H1 (cell line): Measurements from ENCODE around the gene HOXB7. TPM values are rescaled to one million over a fixed set of nuclear protein-coding genes. Genes with fewer than 3 reads are reported as not detected.

ENCODE experiments used
- CTCF ChIA-PET: fragments of 300-600 bp; sonication (Branson Sonifier 250); formaldehyde crosslinking; loops from one replicate; lab custom pipeline; 2021; ENCODE audit not compliant: partially characterized antibody; lab: Charles Lee
- POLR2A ChIA-PET: fragments of 300-600 bp; sonication (Branson Sonifier 250); formaldehyde crosslinking; loops from one replicate; lab custom pipeline; 2021; ENCODE audit warnings: inconsistent platforms; ENCODE audit not compliant: partially characterized antibody; lab: Charles Lee
- DNase-seq, 2 experiments: peaks; one replicate each; pipeline versions ENCODE4 v3.0.0 to v3.0.0-alpha.2; 2010 to 2022; ENCODE audit warnings: low spot score in 2 of 2, low read depth in 1 of 2, mixed read lengths in 1 of 2
- FAIRE-seq: peaks from 2 replicates; lab custom pipeline; 2011; peaks lifted over from hg19 to GRCh38; lab: Jason Lieb, UNC
- H2AFZ ChIP-seq: 2 replicates; pipeline ENCODE4 v1.8.1; 2012; ENCODE audit warnings: low read length, inconsistent platforms
- H2AK5ac ChIP-seq: 2 replicates; pipeline ENCODE4 v1.6.1; 2013; ENCODE audit warnings: low read depth, low read length
- H2BK120ac ChIP-seq: replicated peaks from 2 replicates; pipeline ENCODE3; 2013; ENCODE audit warnings: low read depth, low read length, inconsistent platforms
- H2BK12ac ChIP-seq: 2 replicates; pipeline ENCODE4 v1.6.1; 2013; ENCODE audit warnings: low read depth, low read length
- H2BK15ac ChIP-seq: 2 replicates; pipeline ENCODE4 v1.6.1; 2013; ENCODE audit warnings: low read length
- H2BK20ac ChIP-seq: 2 replicates; pipeline ENCODE4 v1.6.1; 2013; ENCODE audit warnings: low read length
- H2BK5ac ChIP-seq: 2 replicates; pipeline ENCODE4 v1.6.1; 2013; ENCODE audit warnings: low read depth, low read length
- H3K14ac ChIP-seq: 2 replicates; pipeline ENCODE4 v1.6.1; 2013; ENCODE audit warnings: inconsistent platforms; ENCODE audit not compliant: insufficient read length
- H3K18ac ChIP-seq: 2 replicates; pipeline ENCODE4 v1.6.1; 2013; ENCODE audit warnings: low read length; ENCODE audit errors: extremely low read depth
- H3K23ac ChIP-seq: 2 replicates; pipeline ENCODE4 v1.6.1; 2013; ENCODE audit warnings: inconsistent platforms; ENCODE audit not compliant: insufficient read length
- H3K23me2 ChIP-seq: 2 replicates; pipeline ENCODE4 v1.6.1; 2013; ENCODE audit warnings: low read depth, low read length
- H3K27ac ChIP-seq: 2 replicates; pipeline ENCODE4 v1.6.1; 2011; ENCODE audit warnings: low read depth, low read length, inconsistent platforms
- H3K27me3 ChIP-seq, 4 experiments: replicated peaks in 1 of 4; 1 replicate in 1 of 4; 2 replicates in 3 of 4; pipeline versions ENCODE4 v1.6.1 to v1.8.1; 2011 to 2013; ENCODE audit warnings: low read length in 3 of 4, mild to moderate bottlenecking in 3 of 4, inconsistent platforms in 2 of 4, mixed read lengths in 2 of 4, moderate library complexity in 1 of 4; ENCODE audit not compliant: control insufficient read depth in 3 of 4, insufficient read depth in 3 of 4; ENCODE audit errors: extremely low read depth in 1 of 4
- H3K36me3 ChIP-seq, 4 experiments: 2 replicates each; pipeline versions ENCODE4 v1.6.1 to v1.8.1; 2011 to 2013; ENCODE audit warnings: mild to moderate bottlenecking in 4 of 4, low read length in 3 of 4, moderate library complexity in 2 of 4, control low read depth in 1 of 4, inconsistent platforms in 1 of 4; ENCODE audit not compliant: insufficient read depth in 4 of 4, control insufficient read depth in 2 of 4
- H3K4ac ChIP-seq: replicated peaks from 2 replicates; pipeline ENCODE3; 2013; ENCODE audit warnings: low read length, low read depth, mixed read lengths, inconsistent platforms; ENCODE audit not compliant: insufficient read length
- H3K4me1 ChIP-seq, 4 experiments: replicated peaks in 1 of 4; 1 replicate in 1 of 4; 2 replicates in 3 of 4; pipeline versions ENCODE4 v1.6.1 to v1.8.1; 2011 to 2013; ENCODE audit warnings: low read length in 3 of 4, inconsistent platforms in 2 of 4, mixed read lengths in 1 of 4; ENCODE audit not compliant: insufficient read depth in 4 of 4, control insufficient read depth in 3 of 4
- H3K4me2 ChIP-seq, 2 experiments: 2 replicates each; pipeline versions ENCODE4 v1.6.1 to v1.8.1; 2011 to 2013; ENCODE audit warnings: low read depth in 2 of 2, low read length in 2 of 2, control low read depth in 1 of 2, inconsistent platforms in 1 of 2, mild to moderate bottlenecking in 1 of 2; ENCODE audit not compliant: insufficient read depth in 1 of 2
- H3K4me3 ChIP-seq, 4 experiments: fragments of 200-600, 300-600 bp in 1 of 4; sonication (generic), shearing (Covaris generic), sonication (Bioruptor Twin) in 1 of 4; 2 replicates each; pipeline versions ENCODE4 v1.5.1 to v1.8.1; 2011 to 2016; ENCODE audit warnings: low read length in 4 of 4, low read depth in 3 of 4, control low read depth in 2 of 4, inconsistent platforms in 2 of 4, mild to moderate bottlenecking in 2 of 4, mixed read lengths in 1 of 4, moderate library complexity in 1 of 4; ENCODE audit not compliant: insufficient read depth in 2 of 4; ENCODE audit errors: extremely low read depth in 1 of 4
- H3K56ac ChIP-seq: replicated peaks from 2 replicates; pipeline ENCODE3; 2013; ENCODE audit warnings: low read depth, mild to moderate bottlenecking, mixed read lengths, low read length, inconsistent platforms; ENCODE audit not compliant: insufficient read length
- H3K79me1 ChIP-seq: 2 replicates; pipeline ENCODE4 v1.6.1; 2013; ENCODE audit warnings: low read depth, low read length, control low read depth
- H3K79me2 ChIP-seq, 2 experiments: 2 replicates each; pipeline versions ENCODE4 v1.6.1 to v1.8.1; 2012 to 2013; ENCODE audit warnings: low read length in 2 of 2, mild to moderate bottlenecking in 2 of 2, inconsistent platforms in 1 of 2; ENCODE audit not compliant: insufficient read depth in 2 of 2, control insufficient read depth in 1 of 2
- H3K9ac ChIP-seq, 4 experiments: replicated peaks in 1 of 4; 1 replicate in 1 of 4; 2 replicates in 3 of 4; pipeline versions ENCODE4 v1.6.1 to v1.8.1; 2011 to 2013; ENCODE audit warnings: low read depth in 3 of 4, low read length in 3 of 4, control low read depth in 2 of 4, mild to moderate bottlenecking in 2 of 4, moderate library complexity in 2 of 4, inconsistent platforms in 1 of 4; ENCODE audit errors: extremely low read depth in 1 of 4
- H3K9me3 ChIP-seq, 2 experiments: 2 replicates each; pipeline versions ENCODE4 v1.6.1 to v1.8.1; 2012 to 2013; ENCODE audit warnings: mild to moderate bottlenecking in 2 of 2, moderate library complexity in 2 of 2, control low read depth in 1 of 2, inconsistent platforms in 1 of 2, low read depth in 1 of 2, low read length in 1 of 2, mixed read lengths in 1 of 2; ENCODE audit not compliant: insufficient read depth in 2 of 2
- H4K20me1 ChIP-seq, 2 experiments: replicated peaks in 1 of 2; 2 replicates each; pipeline versions ENCODE3 to v1.8.1; 2011 to 2013; ENCODE audit warnings: inconsistent platforms in 2 of 2, low read length in 2 of 2, mild to moderate bottlenecking in 1 of 2; ENCODE audit not compliant: insufficient read depth in 2 of 2, control insufficient read depth in 1 of 2
- H4K5ac ChIP-seq: 2 replicates; pipeline ENCODE4 v1.6.1; 2013; ENCODE audit warnings: low read length, low read depth, mixed read lengths, inconsistent platforms; ENCODE audit not compliant: insufficient read length
- H4K8ac ChIP-seq: 2 replicates; pipeline ENCODE4 v1.8.0; 2013; ENCODE audit warnings: mild to moderate bottlenecking, moderate library complexity, low read length, inconsistent platforms; ENCODE audit not compliant: insufficient read depth; ENCODE audit errors: extremely low read depth
- H4K91ac ChIP-seq: replicated peaks from 2 replicates; pipeline ENCODE3; 2013; ENCODE audit warnings: low read length, mixed read lengths, inconsistent platforms; ENCODE audit not compliant: insufficient read length
- NRF1 ChIP-seq: IDR thresholded peaks from 2 replicates; pipeline ENCODE4 v1.6.1; 2011; ENCODE audit warnings: mild to moderate bottlenecking, low read depth, low read length, improper control_type of control experiment
- WGBS, 2 experiments: shearing (Covaris generic) in 1 of 2; methylation state at CpG; one replicate each; pipeline versions ENCODE4 v1.1.6 to v1.1.7; 2013 to 2015; ENCODE audit warnings: low lambda C conversion rate in 2 of 2, mixed read lengths in 2 of 2, inconsistent platforms in 1 of 2, low coverage in 1 of 2, missing lambda C conversion rate in 1 of 2; ENCODE audit not compliant: insufficient replicate concordance in 2 of 2, insufficient coverage in 1 of 2, insufficient read length in 1 of 2; ENCODE audit errors: extremely low coverage in 1 of 2, missing lambda C conversion rate in 1 of 2; 5-methylcytosine and 5-hydroxymethylcytosine counted together
- polyA plus RNA-seq, 7 experiments: library from polyadenylated mRNA; depleted of rRNA in 3 of 7; stranded (reverse) in 5 of 7; unstranded in 2 of 7; fragments of >200 nt in 5 of 7; fragments of 200-250 nt in 2 of 7; gene quantifications; 1 replicate in 5 of 7; 2 replicates in 1 of 7; 4 replicates in 1 of 7; pipeline versions ENCODE4 v1.2.1 to v1.2.3, GENCODE V29; 2011 to 2013; ENCODE audit warnings: missing spikeins in 2 of 7, mixed read lengths in 2 of 7
- total RNA-seq: library from RNA; stranded (reverse); fragmentation: NEBNext Ultra II Directional; extraction: Animal tissue kit (Norgen Biotek cat#: 25700); gene quantifications from 2 replicates; pipeline ENCODE4 v1.2.1, GENCODE V29; 2021
- TF ChIP-seq, protein P1 (sequence below): IDR thresholded peaks from 2 replicates; pipeline ENCODE4 v1.6.1; 2012; ENCODE audit warnings: inconsistent platforms

Gene HOXB7
- total and polyA plus RNA-seq, 2 of the 8 experiments (the other 6 are each of a cell fraction or from before 2014, with no cell fraction given): not detected

DNA sequence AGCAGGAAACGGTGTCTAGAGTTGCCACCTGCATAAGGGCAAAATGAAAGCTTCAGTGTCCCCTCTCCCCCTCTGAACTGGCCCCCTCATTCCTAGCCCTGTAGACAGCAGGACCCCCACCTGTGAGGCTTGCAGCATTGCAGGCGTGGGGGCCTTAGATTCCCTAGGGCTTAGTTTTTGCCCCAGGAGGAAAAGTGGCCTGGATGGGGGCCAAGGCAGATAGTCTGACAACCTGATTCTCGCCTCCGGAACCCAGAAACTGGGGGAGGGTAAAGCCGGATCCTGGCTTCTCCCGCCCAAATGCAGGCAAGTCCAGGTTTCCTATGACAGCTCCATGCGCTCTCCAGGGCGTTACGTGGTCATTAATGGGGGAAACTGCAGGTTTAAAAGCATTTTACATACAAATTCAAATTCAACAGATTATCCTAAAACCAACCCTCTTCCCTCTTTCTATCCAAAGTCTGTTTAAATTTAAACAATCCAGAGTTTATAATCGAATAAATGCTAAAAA is 5.4 kb downstream of the HOXB7 start:
- Histone ChIP-seq H3K36me3 (peaks cover 0 to 7% (median 0%) of the 10 kb centered on the region in 4 experiments; a peak in 1 of 8 replicates), H3K9ac (no peak overlapping the region), H3K23ac (no peak overlapping the region), H3K4me1 (peaks cover 0 to 3% (median 1%) of the 10 kb centered on the region in 4 experiments; a peak in 4 of 7 replicates), H3K14ac (no peak overlapping the region), H3K9me3 (no peaks in the 10 kb centered on the region), H2BK5ac (no peak overlapping the region), H2AFZ (no peak overlapping the region), H3K4me2 (no peak overlapping the region), H3K18ac (no peak overlapping the region), H2BK15ac (no peak overlapping the region), H2BK20ac (no peak overlapping the region), H3K27me3 (peaks cover 97 to 100% (median 99%) of the 10 kb centered on the region in 4 experiments), H2BK12ac (no peak overlapping the region), H3K79me1 (no peaks in the 10 kb centered on the region), H3K56ac (no peak overlapping the region), H3K23me2 (peaks cover 2% of the 10 kb centered on the region; the same call in 1 of the 2 replicates), H3K79me2 (no peaks in the 10 kb centered on the region), H2AK5ac (0 out of 2 replicates have a peak overlapping the region, but pooled peaks have one; percentile 39), H4K91ac (no peak overlapping the region), H4K8ac (no peak overlapping the region), H3K4ac (no peak overlapping the region), H4K5ac (no peak overlapping the region), H3K27ac (no peak overlapping the region), H4K20me1 (peaks cover 23 to 47% of the 10 kb centered on the region in 2 experiments), H3K4me3 (no peak overlapping the region), H2BK120ac (no peak overlapping the region)
- no peak for DNase-seq
- no peak for TF ChIP-seq NRF1
- TF ChIP-seq, protein P1, sequence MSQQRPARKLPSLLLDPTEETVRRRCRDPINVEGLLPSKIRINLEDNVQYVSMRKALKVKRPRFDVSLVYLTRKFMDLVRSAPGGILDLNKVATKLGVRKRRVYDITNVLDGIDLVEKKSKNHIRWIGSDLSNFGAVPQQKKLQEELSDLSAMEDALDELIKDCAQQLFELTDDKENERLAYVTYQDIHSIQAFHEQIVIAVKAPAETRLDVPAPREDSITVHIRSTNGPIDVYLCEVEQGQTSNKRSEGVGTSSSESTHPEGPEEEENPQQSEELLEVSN: peak; percentile 32; the same call in 1 of the 2 replicates
- CTCF ChIA-PET: interaction anchor here (0.8 to 2.5 kb wide), 10 partner anchors 29 to 269 kb away, joined by 3 to 8 read pairs (median 4); no protein-coding TSS in a partner anchor
- POLR2A ChIA-PET: no interaction called here
- WGBS, 2 experiments: 12% methylated on average over 10 of the region's 10 CpGs; no CpG with 5 or more reads in 1 of the 2 experiments
- no peak for FAIRE-seq
